ENCODE data around the gene PPP4R4. TPM values are rescaled to one million over a fixed set of nuclear protein-coding genes. Genes with fewer than 3 reads are reported as not detected.
"Not testable (repeated sequence)": the region's sequence is repeated elsewhere in the genome, so short reads cannot be mapped to it uniquely, and the experiment has no call there.

The PPP4R4 gene
- total RNA-seq, 1 experiment from 2014 or later = not detected

DNA sequence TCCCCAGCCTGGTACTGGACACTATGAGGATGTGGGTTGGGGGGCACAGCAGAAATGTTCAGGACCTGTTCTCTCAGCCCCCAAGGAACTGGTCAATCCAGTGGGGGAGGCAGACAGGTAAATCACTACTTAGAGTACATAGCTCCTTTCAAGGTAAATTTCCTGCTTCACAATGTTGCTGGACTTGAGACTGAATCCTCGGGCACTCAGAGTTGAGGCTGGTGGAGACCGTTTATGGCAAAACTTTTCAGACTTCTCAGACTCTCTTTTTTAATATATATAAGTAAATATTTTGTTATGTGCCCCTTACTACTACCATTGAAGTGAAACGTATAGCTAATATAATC is 119.4 kb downstream of the PPP4R4 start:
- H2AFZ ChIP-seq = no peak overlapping the region
- intact Hi-C loops (cut with micrococcal nuclease; ENCODE audit: unreplicated experiment) = no loop called here
- H3K27ac ChIP-seq = no peak overlapping the region
- no peak for DNase-seq
- H3K27me3 ChIP-seq (ENCODE audit: insufficient read depth, low read depth) = peaks cover 33% of the 10 kb centered on the region
- no peaks in the 10 kb centered on the region for H4K20me1 ChIP-seq (ENCODE audit: insufficient read depth)
- H3K9me3 ChIP-seq (ENCODE audit: insufficient read depth, low read depth) = no peaks in the 10 kb centered on the region
- H3K4me1 ChIP-seq (replicated peaks; ENCODE audit: insufficient read depth) = no peaks in the 10 kb centered on the region
- POLR2A ChIA-PET (ENCODE audit: unreplicated experiment) = no interaction called here
- H3K36me3 ChIP-seq (ENCODE audit: low read depth) = no peaks in the 10 kb centered on the region
- no peak overlapping the region for H3K4me3 ChIP-seq
- no peak overlapping the region for H3K4me2 ChIP-seq
- no peaks in the 10 kb centered on the region for H3F3A ChIP-seq (ENCODE audit: insufficient read depth, low read depth)
- CTCF ChIA-PET = no interaction called here
- TF ChIP-seq EZH2 (IDR thresholded peaks at IDR 0.05; ENCODE audit: low read depth) = no peak
- TF ChIP-seq, protein P1, sequence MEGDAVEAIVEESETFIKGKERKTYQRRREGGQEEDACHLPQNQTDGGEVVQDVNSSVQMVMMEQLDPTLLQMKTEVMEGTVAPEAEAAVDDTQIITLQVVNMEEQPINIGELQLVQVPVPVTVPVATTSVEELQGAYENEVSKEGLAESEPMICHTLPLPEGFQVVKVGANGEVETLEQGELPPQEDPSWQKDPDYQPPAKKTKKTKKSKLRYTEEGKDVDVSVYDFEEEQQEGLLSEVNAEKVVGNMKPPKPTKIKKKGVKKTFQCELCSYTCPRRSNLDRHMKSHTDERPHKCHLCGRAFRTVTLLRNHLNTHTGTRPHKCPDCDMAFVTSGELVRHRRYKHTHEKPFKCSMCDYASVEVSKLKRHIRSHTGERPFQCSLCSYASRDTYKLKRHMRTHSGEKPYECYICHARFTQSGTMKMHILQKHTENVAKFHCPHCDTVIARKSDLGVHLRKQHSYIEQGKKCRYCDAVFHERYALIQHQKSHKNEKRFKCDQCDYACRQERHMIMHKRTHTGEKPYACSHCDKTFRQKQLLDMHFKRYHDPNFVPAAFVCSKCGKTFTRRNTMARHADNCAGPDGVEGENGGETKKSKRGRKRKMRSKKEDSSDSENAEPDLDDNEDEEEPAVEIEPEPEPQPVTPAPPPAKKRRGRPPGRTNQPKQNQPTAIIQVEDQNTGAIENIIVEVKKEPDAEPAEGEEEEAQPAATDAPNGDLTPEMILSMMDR (conservative IDR thresholded peaks at IDR 0.05) = no peak
- BruUV-seq (replicated peaks) = no TSS peak
- H3K79me2 ChIP-seq (ENCODE audit: low read depth) = no peaks in the 10 kb centered on the region
- H3K9me2 ChIP-seq (ENCODE audit: insufficient read depth) = no peaks in the 10 kb centered on the region

DNA sequence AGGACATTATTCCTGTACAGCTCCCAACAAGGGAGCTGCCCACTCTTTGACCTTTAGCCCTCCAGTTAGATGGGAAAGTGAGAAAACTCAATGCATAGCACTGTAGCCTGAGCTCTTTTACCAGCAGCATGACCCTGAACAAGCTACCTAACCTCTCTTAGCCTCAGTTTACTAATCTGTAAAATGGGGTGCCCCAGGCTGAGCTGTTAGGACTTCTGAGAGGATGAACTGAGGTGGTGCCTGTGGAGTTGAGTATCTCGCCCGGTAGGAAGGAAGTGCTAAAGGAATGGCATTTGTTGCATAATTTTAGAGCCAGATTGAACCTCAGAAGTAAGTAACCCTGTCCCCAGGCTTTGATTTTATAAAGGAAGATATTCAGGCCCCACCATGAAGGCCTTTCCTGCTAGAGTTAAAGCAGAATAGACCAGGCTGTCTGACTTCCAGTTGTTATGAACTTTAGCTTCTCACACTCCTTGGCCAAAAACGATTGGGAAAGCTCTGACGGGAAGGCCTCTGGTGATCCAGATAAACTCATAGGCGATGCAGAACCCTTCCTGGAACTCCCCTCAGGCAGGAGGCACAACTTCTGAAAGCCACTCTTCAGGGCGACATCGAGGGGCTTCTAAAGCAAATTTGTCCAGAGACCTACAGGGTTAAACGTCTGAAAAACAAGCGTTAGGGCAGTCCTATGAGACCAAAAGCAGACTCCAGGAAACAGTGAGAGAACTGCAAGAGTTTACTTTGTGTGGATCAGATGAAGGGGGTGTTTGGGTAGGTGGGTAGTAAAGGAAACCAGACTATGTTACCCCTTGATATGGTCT is 121.4 kb downstream of the PPP4R4 start:
- H3F3A ChIP-seq (ENCODE audit: insufficient read depth, low read depth) = no peaks in the 10 kb centered on the region
- no peaks in the 10 kb centered on the region for H4K20me1 ChIP-seq (ENCODE audit: insufficient read depth)
- H3K27ac ChIP-seq = no peak overlapping the region
- no TSS peak for BruUV-seq (replicated peaks)
- H3K4me1 ChIP-seq (replicated peaks; ENCODE audit: insufficient read depth) = no peaks in the 10 kb centered on the region
- POLR2A ChIA-PET (ENCODE audit: unreplicated experiment) = no interaction called here
- no peak overlapping the region for H2AFZ ChIP-seq
- H3K36me3 ChIP-seq (ENCODE audit: low read depth) = no peaks in the 10 kb centered on the region
- H3K4me2 ChIP-seq = no peak overlapping the region
- H3K4me3 ChIP-seq = no peak overlapping the region
- no peaks in the 10 kb centered on the region for H3K9me3 ChIP-seq (ENCODE audit: insufficient read depth, low read depth)
- TF ChIP-seq EZH2 (IDR thresholded peaks at IDR 0.05; ENCODE audit: low read depth) = no peak
- TF ChIP-seq, protein P1 (conservative IDR thresholded peaks at IDR 0.05) = no peak
- no peaks in the 10 kb centered on the region for H3K9me2 ChIP-seq (ENCODE audit: insufficient read depth)
- intact Hi-C loops (cut with micrococcal nuclease; ENCODE audit: unreplicated experiment) = no loop called here
- H3K27me3 ChIP-seq (ENCODE audit: insufficient read depth, low read depth) = peaks cover 25% of the 10 kb centered on the region
- CTCF ChIA-PET = no interaction called here
- DNase-seq = no peak
- no peaks in the 10 kb centered on the region for H3K79me2 ChIP-seq (ENCODE audit: low read depth)

DNA sequence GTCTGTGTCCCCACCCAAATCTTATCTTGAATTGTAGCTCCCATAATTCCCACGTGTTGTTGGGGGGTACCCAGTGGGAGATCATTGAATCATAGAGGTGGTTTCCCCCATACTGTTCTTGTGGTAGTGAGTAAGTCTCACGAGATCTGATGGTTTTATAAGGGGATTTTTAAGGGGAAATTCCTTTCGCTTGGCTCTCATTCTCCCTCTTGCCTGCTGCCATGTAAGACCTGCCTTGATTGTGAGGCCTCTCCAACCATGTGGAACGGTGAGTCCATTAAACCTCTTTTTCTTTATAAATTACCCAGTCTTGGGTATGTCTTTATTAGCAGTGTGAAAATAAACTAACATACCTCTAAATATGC is 122.0 kb downstream of the PPP4R4 start:
- H2AFZ ChIP-seq; CTCF ChIA-PET; H3F3A ChIP-seq (ENCODE audit: insufficient read depth, low read depth); BruUV-seq (replicated peaks); intact Hi-C loops (cut with micrococcal nuclease; ENCODE audit: unreplicated experiment); H4K20me1 ChIP-seq (ENCODE audit: insufficient read depth); H3K9me3 ChIP-seq (ENCODE audit: insufficient read depth, low read depth); H3K36me3 ChIP-seq (ENCODE audit: low read depth); H3K4me3 ChIP-seq; H3K79me2 ChIP-seq (ENCODE audit: low read depth); DNase-seq; POLR2A ChIA-PET (ENCODE audit: unreplicated experiment); H3K9me2 ChIP-seq (ENCODE audit: insufficient read depth); H3K4me2 ChIP-seq; H3K27ac ChIP-seq; H3K4me1 ChIP-seq (replicated peaks; ENCODE audit: insufficient read depth): not testable (repeated sequence)
- H3K27me3 ChIP-seq (ENCODE audit: insufficient read depth, low read depth) = peaks cover 19% of the 10 kb centered on the region

DNA sequence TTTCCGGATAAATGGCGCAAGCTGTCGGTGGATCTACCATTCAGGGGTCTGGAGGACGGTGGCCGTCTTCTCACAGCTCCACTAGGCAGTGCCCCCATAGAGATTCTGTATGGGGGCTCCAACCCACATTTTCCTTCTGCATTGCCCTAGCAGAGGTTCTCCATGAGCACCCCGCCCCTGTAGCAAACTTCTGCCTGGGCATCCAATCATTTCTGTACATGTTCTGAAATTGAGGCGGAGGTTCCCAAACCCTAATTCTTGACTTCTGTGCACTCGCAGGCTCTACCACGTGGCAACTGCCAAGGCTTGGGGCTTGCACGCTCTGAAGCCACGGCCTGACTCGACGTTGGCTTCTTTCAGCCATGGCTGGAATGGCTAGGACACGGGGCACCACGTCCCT is 124.0 kb downstream of the PPP4R4 start:
- H3K27me3 ChIP-seq (ENCODE audit: insufficient read depth, low read depth) = peaks cover 2% of the 10 kb centered on the region; the same call in 1 of the 2 replicates
- H2AFZ ChIP-seq = no peak overlapping the region
- no TSS peak for BruUV-seq (replicated peaks)
- intact Hi-C loops (cut with micrococcal nuclease; ENCODE audit: unreplicated experiment) = no loop called here
- no peak for TF ChIP-seq EZH2 (IDR thresholded peaks at IDR 0.05; ENCODE audit: low read depth)
- TF ChIP-seq, protein P1 (conservative IDR thresholded peaks at IDR 0.05) = no peak
- no peaks in the 10 kb centered on the region for H3K9me2 ChIP-seq (ENCODE audit: insufficient read depth)
- H3K4me2 ChIP-seq = no peak overlapping the region
- H4K20me1 ChIP-seq (ENCODE audit: insufficient read depth) = no peaks in the 10 kb centered on the region
- ChIA-PET POLR2A (ENCODE audit: unreplicated experiment) (no interaction called here), CTCF (no interaction called here)
- no peak overlapping the region for H3K4me3 ChIP-seq
- no peaks in the 10 kb centered on the region for H3K4me1 ChIP-seq (replicated peaks; ENCODE audit: insufficient read depth)
- H3K79me2 ChIP-seq (ENCODE audit: low read depth) = no peaks in the 10 kb centered on the region
- no peaks in the 10 kb centered on the region for H3K36me3 ChIP-seq (ENCODE audit: low read depth)
- no peak overlapping the region for H3K27ac ChIP-seq
- H3F3A ChIP-seq (ENCODE audit: insufficient read depth, low read depth) = no peaks in the 10 kb centered on the region
- DNase-seq = no peak
- no peaks in the 10 kb centered on the region for H3K9me3 ChIP-seq (ENCODE audit: insufficient read depth, low read depth)

All from PC-9 (cell line).